Left cardiac atrium (tissue), 4 donors: Measurements from ENCODE around the gene CHERP. TPM values are rescaled to one million over a fixed set of nuclear protein-coding genes. Genes with fewer than 3 reads are reported as not detected.

Experiments
- ATAC-seq, 2 donors: fragments of 200-7000 bp; cut with Tn5 transposase; one replicate each; pipeline ENCODE4 v1.9.1; 2020; ENCODE audit warnings: mild to moderate bottlenecking in 2 of 2, moderate library complexity in 2 of 2
- DNase-seq: peaks from one replicate; pipeline ENCODE4 v3.0.0-alpha.2; 2020
- intact Hi-C, 2 donors: fragments of 100-400 bp; cut with DNase I; formaldehyde crosslinking; loops; one replicate each; pipeline versions ENCODE4 v1.14.1 to v1.15.1; 2022 to 2023
- long read RNA-seq: library from polyadenylated mRNA; unstranded; transcript quantifications from one replicate; pipeline ENCODE4 v2.0.0, GENCODE V29; 2021
- total RNA-seq, 2 donors: library from RNA; stranded (reverse); fragmentation: NEBNext Ultra II Directional; extraction: Animal tissue kit (Norgen Biotek cat#: 25700); gene quantifications; one replicate each; pipeline ENCODE4 v1.2.1, GENCODE V29; 2021
- donor health status: DM: no; HTN: yes; CAD: no.
- donor health status: DM: no; HTN: yes; CAD: no; lungs with severe emphysema.
- donor health status: DM: yes; HTN: yes; CAD: no.
- donor health status: Dilated cardiomyopathy.

The CHERP gene
- 10 to 100 TPM; 20.1 to 25.4 TPM for total RNA-seq
- long read RNA-seq, partial matches to known transcripts, result 9 of 13 reads
- long read RNA-seq, other reads (novel, unspliced or antisense), result 3 of 13 reads

GRCh38 chr19:16542045-16542909 is at the start of gene CHERP:
TSS of gene CHERP (minus strand) at chr19:16542437. CDS start at chr19:16542378, 59 bp downstream.
- ATAC-seq, result peak; percentile 97 to 98
- DNase-seq, result peak; percentile 95
- intact Hi-C loops, result no loop called here

- intact Hi-C loops, result no loop called here
- ATAC-seq (no peak), DNase-seq (no peak)
Observed at GRCh38 chr19:16590876-16591802, 48.9 kb upstream of the CHERP start.

GRCh38 chr19:16589917-16590316 is 47.7 kb upstream of the CHERP start:
- intact Hi-C loops, result loop anchor here in 1 of 2 donors (5.0 kb wide), 1 partner anchor 37 kb away; the partner anchor contains the start of gene MED26

GRCh38 chr19:16588824-16589577 is 46.8 kb upstream of the CHERP start:
- ATAC-seq (no peak), DNase-seq (no peak)
- intact Hi-C loops, result loop anchor here in 1 of 2 donors (5.0 kb wide), 1 partner anchor 38 kb away; the partner anchor contains the start of gene MED26

More at GRCh38 chr19:16589917-16590316, 47.7 kb upstream of the CHERP start:
- DNase-seq (no peak), ATAC-seq (no peak)

- DNase-seq, result no peak
- ATAC-seq, result peak; percentile 24 to 32
- intact Hi-C loops, result loop anchor here in 1 of 2 donors (5.0 kb wide), 1 partner anchor 39 kb away; the partner anchor contains the start of gene MED26
Observed at GRCh38 chr19:16587833-16588823, 45.9 kb upstream of the CHERP start.

- intact Hi-C loops, result loop anchor here in 1 of 2 donors (5.0 kb wide), 1 partner anchor 40 kb away; the partner anchor contains the start of gene MED26
- DNase-seq, result no peak
Observed at GRCh38 chr19:16586991-16587832, 45.0 kb upstream of the CHERP start.

GRCh38 chr19:16586477-16586871 is 44.2 kb upstream of the CHERP start:
- ATAC-seq, result no peak
- DNase-seq, result no peak
- intact Hi-C loops, result loop anchor here in 1 of 2 donors (5.0 kb wide), 1 partner anchor 41 kb away; the partner anchor contains the start of gene MED26

More at GRCh38 chr19:16586991-16587832, 45.0 kb upstream of the CHERP start:
- ATAC-seq, result no peak

GRCh38 chr19:16585808-16586476 is 43.7 kb upstream of the CHERP start:
- ATAC-seq (no peak), DNase-seq (no peak)
- intact Hi-C loops, result loop anchor here in 1 of 2 donors (5.0 kb wide), 1 partner anchor 41 kb away; the partner anchor contains the start of gene MED26

- ATAC-seq, result no peak
- intact Hi-C loops, result loop anchor here in 1 of 2 donors (5.0 kb wide), 1 partner anchor 42 kb away; the partner anchor contains the start of gene MED26
- DNase-seq, result no peak
Observed at GRCh38 chr19:16585094-16585801, 43.0 kb upstream of the CHERP start.

GRCh38 chr19:16584248-16585093 is 42.2 kb upstream of the CHERP start:
- intact Hi-C loops, result loop anchor here in 1 of 2 donors (5.0 kb wide), 1 partner anchor 43 kb away; the partner anchor contains the start of gene MED26
- ATAC-seq, result peak; percentile 78 to 88
- DNase-seq, result peak; percentile 89

GRCh38 chr19:16582486-16583261 is 40.4 kb upstream of the CHERP start:
- DNase-seq (peak; percentile 11), ATAC-seq (no peak)
- intact Hi-C loops, result no loop called here

- intact Hi-C loops, result no loop called here
- peak; percentile 33 for DNase-seq
- peak in 1 of 2 donors; percentile 50 for ATAC-seq
Observed at GRCh38 chr19:16581971-16582343, 39.7 kb upstream of the CHERP start.
